ENCODE results near the gene KCNB1. TPM values are rescaled to one million over a fixed set of nuclear protein-coding genes. Genes with fewer than 3 reads are reported as not detected.

KCNB1 gene
- total RNA-seq, 1 donor from 2014 or later, result 0.98 TPM

- TF ChIP-seq CTCF (IDR thresholded peaks at IDR 0.05; ENCODE audit: unreplicated experiment), result no peak
- Mint-ChIP-seq H3K36me3 (ENCODE audit: insufficient read depth) (no peaks in the 10 kb centered on the region), H3K4me1 (ENCODE audit: low read depth) (no peaks in the 10 kb centered on the region), H3K4me3 (ENCODE audit: low read depth) (no peak overlapping the region), H3K27ac (no peak overlapping the region), H3K27me3 (peaks cover 8% of the 10 kb centered on the region), H3K9me3 (ENCODE audit: low read depth) (no peaks in the 10 kb centered on the region)
- no peak for DNase-seq (ENCODE audit: low spot score, unreplicated experiment)
These were observed 145.1 kb downstream of the KCNB1 start for GRCh38 chr20:49337357-49337756.

- no peak for DNase-seq (ENCODE audit: low spot score, unreplicated experiment)
- H3K4me1 Mint-ChIP-seq (ENCODE audit: low read depth), result no peaks in the 10 kb centered on the region
- no peaks in the 10 kb centered on the region for H3K36me3 Mint-ChIP-seq (ENCODE audit: insufficient read depth)
- no peak for TF ChIP-seq CTCF (IDR thresholded peaks at IDR 0.05; ENCODE audit: unreplicated experiment)
- H3K27ac Mint-ChIP-seq, result no peak overlapping the region
- no peak overlapping the region for H3K4me3 Mint-ChIP-seq (ENCODE audit: low read depth)
- H3K27me3 Mint-ChIP-seq, result peaks cover 9% of the 10 kb centered on the region
- H3K9me3 Mint-ChIP-seq (ENCODE audit: low read depth), result no peaks in the 10 kb centered on the region
These were observed 145.7 kb downstream of the KCNB1 start for GRCh38 chr20:49336786-49337185.

GRCh38 chr20:49335476-49335875, 147.0 kb downstream of the KCNB1 start:
- TF ChIP-seq CTCF (IDR thresholded peaks at IDR 0.05; ENCODE audit: unreplicated experiment), result no peak
- Mint-ChIP-seq H3K4me3 (ENCODE audit: low read depth) (no peak overlapping the region), H3K27me3 (peaks cover 16% of the 10 kb centered on the region), H3K9me3 (ENCODE audit: low read depth) (no peaks in the 10 kb centered on the region), H3K27ac (no peak overlapping the region), H3K36me3 (ENCODE audit: insufficient read depth) (no peaks in the 10 kb centered on the region), H3K4me1 (ENCODE audit: low read depth) (no peaks in the 10 kb centered on the region)
- DNase-seq (ENCODE audit: low spot score, unreplicated experiment), result no peak

GRCh38 chr20:49330701-49331615, 151.5 kb downstream of the KCNB1 start:
- Mint-ChIP-seq H3K4me1 (ENCODE audit: low read depth) (no peaks in the 10 kb centered on the region), H3K27ac (no peak overlapping the region), H3K4me3 (ENCODE audit: low read depth) (no peak overlapping the region), H3K36me3 (ENCODE audit: insufficient read depth) (no peaks in the 10 kb centered on the region), H3K9me3 (ENCODE audit: low read depth) (no peaks in the 10 kb centered on the region), H3K27me3 (peaks cover 34% of the 10 kb centered on the region)
- no peak for TF ChIP-seq CTCF (IDR thresholded peaks at IDR 0.05; ENCODE audit: unreplicated experiment)
- no peak for DNase-seq (ENCODE audit: low spot score, unreplicated experiment)

GRCh38 chr20:49328790-49329189, 153.7 kb downstream of the KCNB1 start:
- no peaks in the 10 kb centered on the region for H3K36me3 Mint-ChIP-seq (ENCODE audit: insufficient read depth)
- no peaks in the 10 kb centered on the region for H3K9me3 Mint-ChIP-seq (ENCODE audit: low read depth)
- peaks cover 48% of the 10 kb centered on the region for H3K27me3 Mint-ChIP-seq
- no peaks in the 10 kb centered on the region for H3K4me1 Mint-ChIP-seq (ENCODE audit: low read depth)
- no peak for TF ChIP-seq CTCF (IDR thresholded peaks at IDR 0.05; ENCODE audit: unreplicated experiment)
- H3K4me3 Mint-ChIP-seq (ENCODE audit: low read depth), result no peak overlapping the region
- no peak for DNase-seq (ENCODE audit: low spot score, unreplicated experiment)
- no peak overlapping the region for H3K27ac Mint-ChIP-seq

All from progenitor cell of endocrine pancreas (in vitro differentiated cells).